HCT116 (cell line): ENCODE data around the gene TMEM185B.

Source experiments
- EZH2 ChIP-seq: fragments of 200-600 bp; sonication (generic); IDR thresholded peaks from 2 replicates; pipeline ENCODE4 v1.6.1; 2017; ENCODE audit warnings: antibody characterized with exemption, mixed run types
- EZH2phosphoT487 ChIP-seq: fragments of 200-600 bp; IDR thresholded peaks from 2 replicates; pipeline ENCODE4 v1.6.1; 2018; ENCODE audit warnings: antibody characterized with exemption, borderline replicate concordance
- JUND ChIP-seq: IDR thresholded peaks from 2 replicates; pipeline ENCODE4 v1.6.1; 2012
- POLR2A ChIP-seq: IDR thresholded peaks from 2 replicates; pipeline ENCODE4 v1.7.0; 2011; ENCODE audit warnings: borderline replicate concordance; ENCODE audit not compliant: insufficient read depth, insufficient read length; ENCODE audit errors: extremely low read depth
- POLR2AphosphoS5 ChIP-seq: IDR thresholded peaks from 2 replicates; pipeline ENCODE4 v1.6.1; 2011; ENCODE audit warnings: mild to moderate bottlenecking, low read depth, low read length, moderate library complexity
- SIN3A ChIP-seq: IDR thresholded peaks from 2 replicates; pipeline ENCODE4 v1.6.1; 2012; ENCODE audit warnings: low read depth
- YY1 ChIP-seq: IDR thresholded peaks from 2 replicates; pipeline ENCODE4 v1.6.1; 2011; ENCODE audit warnings: low read length, low read depth, moderate library complexity, mild to moderate bottlenecking; ENCODE audit not compliant: insufficient replicate concordance; ENCODE audit errors: extremely low read depth
- ZFX ChIP-seq: fragments of 450-650 bp; IDR thresholded peaks from 2 replicates; pipeline ENCODE4 v1.6.1; 2017
- ZNF274 ChIP-seq: fragments of 200-500 bp; sonication (Bioruptor generic); IDR thresholded peaks from 2 replicates; pipeline ENCODE4 v1.6.1; 2014; ENCODE audit warnings: mild to moderate bottlenecking, low read depth, low read length, inconsistent platforms
- TF ChIP-seq, protein P1 (sequence below), 3 experiments: fragments of 200-600 bp in 1 of 3; sonication (generic) in 1 of 3; IDR thresholded peaks in 2 of 3; conservative IDR thresholded peaks in 1 of 3; 2 replicates each; pipeline ENCODE4 v1.5.1; 2012 to 2017; ENCODE audit warnings: low read depth in 2 of 3, low read length in 2 of 3, antibody characterized with exemption in 1 of 3, borderline replicate concordance in 1 of 3, control low read depth in 1 of 3, mild to moderate bottlenecking in 1 of 3, mixed read lengths in 1 of 3, mixed run types in 1 of 3, moderate library complexity in 1 of 3; ENCODE audit not compliant: insufficient read depth in 1 of 3
- TF ChIP-seq, protein P2 (sequence below): IDR thresholded peaks from 2 replicates; pipeline ENCODE4 v1.6.1; 2012

DNA sequence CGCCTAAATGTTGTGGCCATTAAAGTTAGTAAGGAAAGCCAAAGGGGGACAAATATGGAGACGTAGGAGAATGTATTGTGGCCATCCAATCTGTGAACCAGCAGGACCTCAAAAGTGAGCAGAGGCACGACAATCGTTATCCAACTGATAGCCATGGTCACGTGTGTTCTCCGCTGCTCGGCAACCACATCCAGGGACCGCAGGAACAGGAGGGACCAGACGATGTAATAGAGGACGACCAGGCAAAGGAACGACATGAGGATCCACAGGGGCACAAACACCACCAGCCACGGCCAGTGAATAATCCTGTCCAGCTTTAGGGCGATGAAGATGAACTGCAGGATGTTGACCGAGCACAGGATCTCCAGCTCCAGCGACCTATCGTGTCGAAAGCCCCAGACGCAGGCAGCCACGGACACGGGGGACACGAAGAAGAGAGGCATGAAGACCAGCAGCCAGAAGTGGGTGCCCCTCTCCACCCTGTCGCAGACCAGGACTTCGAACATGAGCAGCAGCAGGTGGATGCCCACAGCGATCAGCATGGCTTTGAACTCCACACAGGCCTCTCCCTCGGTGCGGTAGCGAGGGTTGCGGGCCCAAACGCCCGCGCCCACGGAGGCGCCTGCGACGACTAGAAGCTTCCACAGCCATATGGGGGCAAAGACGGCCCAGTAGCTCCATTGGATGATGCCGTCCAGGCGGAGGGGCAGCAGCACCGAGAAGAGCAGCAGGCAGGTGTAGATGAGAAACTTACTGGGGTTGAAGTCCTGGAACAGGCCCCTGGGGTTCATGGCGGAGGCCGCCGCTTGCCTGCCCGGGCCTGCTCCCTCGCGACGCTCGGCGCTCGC is 790 bp downstream of the TMEM185B start:
- TF ChIP-seq SIN3A (no peak), POLR2A (no peak), ZNF274 (no peak), EZH2 (no peak), ZFX (no peak), POLR2AphosphoS5 (no peak), EZH2phosphoT487 (no peak), JUND (no peak), YY1 (no peak)
- TF ChIP-seq, protein P1, sequence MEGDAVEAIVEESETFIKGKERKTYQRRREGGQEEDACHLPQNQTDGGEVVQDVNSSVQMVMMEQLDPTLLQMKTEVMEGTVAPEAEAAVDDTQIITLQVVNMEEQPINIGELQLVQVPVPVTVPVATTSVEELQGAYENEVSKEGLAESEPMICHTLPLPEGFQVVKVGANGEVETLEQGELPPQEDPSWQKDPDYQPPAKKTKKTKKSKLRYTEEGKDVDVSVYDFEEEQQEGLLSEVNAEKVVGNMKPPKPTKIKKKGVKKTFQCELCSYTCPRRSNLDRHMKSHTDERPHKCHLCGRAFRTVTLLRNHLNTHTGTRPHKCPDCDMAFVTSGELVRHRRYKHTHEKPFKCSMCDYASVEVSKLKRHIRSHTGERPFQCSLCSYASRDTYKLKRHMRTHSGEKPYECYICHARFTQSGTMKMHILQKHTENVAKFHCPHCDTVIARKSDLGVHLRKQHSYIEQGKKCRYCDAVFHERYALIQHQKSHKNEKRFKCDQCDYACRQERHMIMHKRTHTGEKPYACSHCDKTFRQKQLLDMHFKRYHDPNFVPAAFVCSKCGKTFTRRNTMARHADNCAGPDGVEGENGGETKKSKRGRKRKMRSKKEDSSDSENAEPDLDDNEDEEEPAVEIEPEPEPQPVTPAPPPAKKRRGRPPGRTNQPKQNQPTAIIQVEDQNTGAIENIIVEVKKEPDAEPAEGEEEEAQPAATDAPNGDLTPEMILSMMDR (IDR thresholded peaks at IDR 0.05 in 2 of 3, conservative IDR thresholded peaks at IDR 0.05 in 1 of 3; ENCODE audit: borderline replicate concordance in 1 of 3, insufficient read depth in 1 of 3, low read depth in 2 of 3, low read length in 2 of 3) = no peak
- TF ChIP-seq, protein P2, sequence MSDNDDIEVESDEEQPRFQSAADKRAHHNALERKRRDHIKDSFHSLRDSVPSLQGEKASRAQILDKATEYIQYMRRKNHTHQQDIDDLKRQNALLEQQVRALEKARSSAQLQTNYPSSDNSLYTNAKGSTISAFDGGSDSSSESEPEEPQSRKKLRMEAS = no peak
